ENCODE data around the gene FAM47E. TPM values are rescaled to one million over a fixed set of nuclear protein-coding genes. Genes with fewer than 3 reads are reported as not detected.

Gene FAM47E
- total and polyA plus RNA-seq, 2 of the 8 experiments (the other 6 are each of a cell fraction or from before 2014, with no cell fraction given), result 1.3 to 1.4 TPM

DNA sequence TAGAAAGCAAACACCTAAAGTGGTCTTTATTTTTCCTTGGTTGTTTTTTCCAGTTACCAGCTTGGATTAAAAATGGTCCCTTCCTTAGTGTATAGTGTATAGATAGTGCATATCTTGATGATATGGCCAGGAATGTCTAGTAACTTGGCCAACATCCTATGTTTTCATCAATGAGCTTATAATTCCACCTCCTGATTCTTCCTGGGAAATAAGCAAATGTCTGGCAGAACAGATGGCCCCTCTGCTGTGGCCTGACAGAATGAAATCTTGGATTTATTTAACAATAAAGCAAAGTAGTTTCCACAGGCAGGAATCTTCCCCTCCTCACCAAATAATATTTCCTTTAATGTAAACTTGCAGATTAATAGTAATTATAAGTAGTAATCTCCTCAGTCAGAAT, 44.0 kb upstream of the FAM47E start:
- no peak overlapping the region for H4K91ac ChIP-seq (replicated peaks; ENCODE audit: insufficient read length, low read length)
- ChIA-PET POLR2A (ENCODE audit: partially characterized antibody) (no interaction called here), CTCF (ENCODE audit: partially characterized antibody) (interaction anchor here (1.4 to 1.5 kb wide), 2 partner anchors 28 to 171 kb away, joined by 4 to 6 read pairs; no protein-coding TSS in a partner anchor)
- H2BK5ac ChIP-seq (ENCODE audit: low read depth, low read length), result no peak overlapping the region
- peaks cover 0 to under 1% (median under 1%) of the 10 kb centered on the region in 4 experiments; a peak in 1 of 7 replicates for H3K4me1 ChIP-seq (replicated peaks in 1 of 4; ENCODE audit: control insufficient read depth in 3 of 4, insufficient read depth in 4 of 4, low read length in 3 of 4)
- H3K4me3 ChIP-seq (ENCODE audit: extremely low read depth in 1 of 4, insufficient read depth in 2 of 4, low read depth in 3 of 4, low read length in 4 of 4), result no peak overlapping the region
- H3K9ac ChIP-seq (replicated peaks in 1 of 4; ENCODE audit: extremely low read depth in 1 of 4, low read depth in 3 of 4, low read length in 3 of 4), result no peak overlapping the region
- H3K4ac ChIP-seq (replicated peaks; ENCODE audit: insufficient read length, low read depth, low read length), result no peak overlapping the region
- no peaks in the 10 kb centered on the region for H3K9me3 ChIP-seq (ENCODE audit: insufficient read depth in 2 of 2, low read depth in 1 of 2, low read length in 1 of 2)
- H2AFZ ChIP-seq (ENCODE audit: low read length), result no peak overlapping the region
- H3K14ac ChIP-seq (ENCODE audit: insufficient read length), result no peak overlapping the region
- H3K79me1 ChIP-seq (ENCODE audit: low read depth, low read length), result peaks cover 2% of the 10 kb centered on the region; the same call in 1 of the 2 replicates
- H2BK12ac ChIP-seq (ENCODE audit: low read depth, low read length), result no peak overlapping the region
- peaks cover 0 to 33% of the 10 kb centered on the region in 2 experiments; a peak in 3 of 4 replicates for H3K79me2 ChIP-seq (ENCODE audit: control insufficient read depth in 1 of 2, insufficient read depth in 2 of 2, low read length in 2 of 2)
- H2AK5ac ChIP-seq (ENCODE audit: low read depth, low read length), result no peak overlapping the region
- H4K5ac ChIP-seq (ENCODE audit: insufficient read length, low read depth, low read length), result no peak overlapping the region
- H3K56ac ChIP-seq (replicated peaks; ENCODE audit: insufficient read length, low read depth, low read length), result no peak overlapping the region
- no peak overlapping the region for H4K8ac ChIP-seq (ENCODE audit: extremely low read depth, insufficient read depth, low read length)
- no peak overlapping the region for H3K23ac ChIP-seq (ENCODE audit: insufficient read length)
- H3K23me2 ChIP-seq (ENCODE audit: low read depth, low read length), result no peaks in the 10 kb centered on the region
- no peak for DNase-seq (ENCODE audit: low read depth in 1 of 2, low spot score in 2 of 2)
- no peak overlapping the region for H2BK120ac ChIP-seq (replicated peaks; ENCODE audit: low read depth, low read length)
- H2BK20ac ChIP-seq (ENCODE audit: low read length), result no peak overlapping the region
- no peak overlapping the region for H3K18ac ChIP-seq (ENCODE audit: extremely low read depth, low read length)
- H3K4me2 ChIP-seq (ENCODE audit: insufficient read depth in 1 of 2, low read depth in 2 of 2, low read length in 2 of 2), result no peak overlapping the region
- no peak overlapping the region for H3K27ac ChIP-seq (ENCODE audit: low read depth, low read length)
- no peak overlapping the region for H2BK15ac ChIP-seq (ENCODE audit: low read length)
- H4K20me1 ChIP-seq (replicated peaks in 1 of 2; ENCODE audit: control insufficient read depth in 1 of 2, insufficient read depth in 2 of 2, low read length in 2 of 2), result peaks cover 0 to 4% of the 10 kb centered on the region in 2 experiments
- H3K36me3 ChIP-seq (ENCODE audit: control insufficient read depth in 2 of 4, insufficient read depth in 4 of 4, low read length in 3 of 4), result no peaks in the 10 kb centered on the region
- FAIRE-seq, result no peak
- H3K27me3 ChIP-seq (replicated peaks in 1 of 4; ENCODE audit: control insufficient read depth in 3 of 4, extremely low read depth in 1 of 4, insufficient read depth in 3 of 4, low read length in 3 of 4), result no peaks in the 10 kb centered on the region
- TF ChIP-seq SIRT6 (IDR thresholded peaks at IDR 0.05; ENCODE audit: low read length) (no peak), CHD2 (IDR thresholded peaks at IDR 0.05; ENCODE audit: low read length) (no peak), RNF2 (IDR thresholded peaks at IDR 0.05; ENCODE audit: borderline replicate concordance, low read depth, low read length, missing control alignments, poor library complexity, severe bottlenecking) (no peak), RFX5 (IDR thresholded peaks at IDR 0.05; ENCODE audit: borderline replicate concordance, low read depth, low read length) (no peak), SIX5 (IDR thresholded peaks at IDR 0.05; ENCODE audit: low read depth, low read length) (no peak), YY1 (IDR thresholded peaks at IDR 0.05; ENCODE audit: low read depth, low read length) (no peak), RXRA (IDR thresholded peaks at IDR 0.05; ENCODE audit: insufficient read depth, low read depth, low read length) (no peak), ZNF274 (IDR thresholded peaks at IDR 0.05; ENCODE audit: borderline replicate concordance, extremely low read depth, low read length) (no peak), BRCA1 (IDR thresholded peaks at IDR 0.05; ENCODE audit: low read depth, low read length) (no peak), TCF12 (IDR thresholded peaks at IDR 0.05; ENCODE audit: low read depth, low read length) (no peak), GABPA (IDR thresholded peaks at IDR 0.05; ENCODE audit: borderline replicate concordance, insufficient read depth, low read length) (no peak), TEAD4 (IDR thresholded peaks at IDR 0.05; ENCODE audit: low read depth, low read length) (no peak), EGR1 (IDR thresholded peaks at IDR 0.05; ENCODE audit: borderline replicate concordance, low read depth, low read length) (no peak), SRF (IDR thresholded peaks at IDR 0.05; ENCODE audit: low read depth, low read length) (no peak), CHD1 (IDR thresholded peaks at IDR 0.05; ENCODE audit: low read depth, low read length) (no peak)
- TF ChIP-seq, protein P1, sequence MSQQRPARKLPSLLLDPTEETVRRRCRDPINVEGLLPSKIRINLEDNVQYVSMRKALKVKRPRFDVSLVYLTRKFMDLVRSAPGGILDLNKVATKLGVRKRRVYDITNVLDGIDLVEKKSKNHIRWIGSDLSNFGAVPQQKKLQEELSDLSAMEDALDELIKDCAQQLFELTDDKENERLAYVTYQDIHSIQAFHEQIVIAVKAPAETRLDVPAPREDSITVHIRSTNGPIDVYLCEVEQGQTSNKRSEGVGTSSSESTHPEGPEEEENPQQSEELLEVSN (IDR thresholded peaks at IDR 0.05), result no peak

All from H1 (cell line).